OCI-LY3 (cell line): ENCODE data around the gene VPS8.
"Not testable (repeated sequence)": the region's sequence is repeated elsewhere in the genome, so short reads cannot be mapped to it uniquely, and the experiment has no call there.

Experiments
- H2AFZ ChIP-seq: fragments of 200-600, 300-600 bp; shearing (Covaris generic); 2 replicates; pipeline ENCODE4 v1.6.0; 2014; ENCODE audit warnings: antibody characterized with exemption, low read depth, low read length
- H3K27ac ChIP-seq: fragments of 200-600, 300-600 bp; sonication (generic); 2 replicates; pipeline ENCODE4 v1.5.1; 2014; ENCODE audit warnings: mild to moderate bottlenecking, low read length, moderate library complexity, mixed read lengths
- H3K27me3 ChIP-seq: fragments of 200-600, 300-600 bp; sonication (generic); 2 replicates; pipeline ENCODE4 v1.6.1; 2014; ENCODE audit warnings: low read depth, low read length, mixed read lengths
- H3K36me3 ChIP-seq: fragments of 200-600, 300-600 bp; sonication (generic); replicated peaks from 2 replicates; pipeline ENCODE3; 2014; ENCODE audit warnings: low read depth, low read length, mixed read lengths
- H3K4me1 ChIP-seq: fragments of 300-600, 200-600 bp; sonication (generic); 2 replicates; pipeline ENCODE4 v1.6.1; 2014; ENCODE audit warnings: low read length, mixed read lengths
- H3K4me2 ChIP-seq: fragments of 200-600, 300-600 bp; sonication (generic); 2 replicates; pipeline ENCODE4 v1.6.1; 2014; ENCODE audit warnings: low read length, mixed read lengths
- H3K4me3 ChIP-seq: fragments of 300-600, 200-600 bp; sonication (generic); 2 replicates; pipeline ENCODE4 v1.5.1; 2014; ENCODE audit warnings: antibody characterized with exemption, mild to moderate bottlenecking, low read length, moderate library complexity
- H3K79me2 ChIP-seq: fragments of 300-600, 200-600 bp; shearing (Covaris generic); 2 replicates; pipeline ENCODE4 v1.6.1; 2014; ENCODE audit warnings: mild to moderate bottlenecking, low read length, mixed read lengths
- H3K9ac ChIP-seq: fragments of 300-600, 200-600 bp; shearing (Covaris generic); 2 replicates; pipeline ENCODE4 v1.6.0; 2014; ENCODE audit warnings: mild to moderate bottlenecking, low read length, moderate library complexity
- H3K9me3 ChIP-seq: fragments of 200-600, 300-600 bp; shearing (Covaris generic); 2 replicates; pipeline ENCODE4 v1.6.1; 2014; ENCODE audit warnings: low read length, mixed read lengths; ENCODE audit not compliant: insufficient read depth
- H4K20me1 ChIP-seq: fragments of 200-600, 300-600 bp; sonication (generic); 2 replicates; pipeline ENCODE4 v1.6.1; 2016; ENCODE audit warnings: low read length, mixed read lengths; ENCODE audit not compliant: insufficient read depth
- CTCF ChIP-seq: fragments of 200-600, 300-600 bp; sonication (generic); IDR thresholded peaks from 2 replicates; pipeline ENCODE4 v1.5.1; 2014; ENCODE audit warnings: antibody characterized with exemption, low read length, low read depth
- EZH2phosphoT487 ChIP-seq: fragments of 200-600 bp; shearing (Covaris generic); IDR thresholded peaks from 2 replicates; pipeline ENCODE4 v1.6.1; 2018; ENCODE audit warnings: antibody characterized with exemption, mixed run types, low read depth

The VPS8 gene

GRCh38 chr3:184952671-184953070, 140.7 kb downstream of the VPS8 start:
- Histone ChIP-seq H3K9me3 (no peaks in the 10 kb centered on the region), H2AFZ (no peak overlapping the region), H3K27ac (no peak overlapping the region), H4K20me1 (no peaks in the 10 kb centered on the region), H3K4me1 (peaks cover 7% of the 10 kb centered on the region), H3K4me3 (no peak overlapping the region), H3K36me3 (no peaks in the 10 kb centered on the region), H3K4me2 (no peak overlapping the region), H3K79me2 (no peaks in the 10 kb centered on the region), H3K9ac (no peak overlapping the region), H3K27me3 (no peaks in the 10 kb centered on the region)
- TF ChIP-seq EZH2phosphoT487 (no peak), CTCF (no peak)

GRCh38 chr3:184953401-184953800, 141.4 kb downstream of the VPS8 start:
- Histone ChIP-seq H3K9me3 (no peaks in the 10 kb centered on the region), H3K9ac (no peak overlapping the region), H3K27ac (no peak overlapping the region), H3K4me1 (peaks cover 7% of the 10 kb centered on the region), H4K20me1 (no peaks in the 10 kb centered on the region), H3K79me2 (no peaks in the 10 kb centered on the region), H3K4me2 (no peak overlapping the region), H3K27me3 (no peaks in the 10 kb centered on the region), H2AFZ (no peak overlapping the region), H3K4me3 (no peak overlapping the region), H3K36me3 (no peaks in the 10 kb centered on the region)
- no peak for TF ChIP-seq CTCF
- no peak for TF ChIP-seq EZH2phosphoT487

GRCh38 chr3:184954251-184954650, 142.3 kb downstream of the VPS8 start:
- no peak for TF ChIP-seq CTCF
- no peak for TF ChIP-seq EZH2phosphoT487

GRCh38 chr3:184954851-184955250, 142.9 kb downstream of the VPS8 start:
- H3K4me1 ChIP-seq, H3K36me3 ChIP-seq, H3K79me2 ChIP-seq, H3K27me3 ChIP-seq, H2AFZ ChIP-seq, H3K4me3 ChIP-seq, H3K9ac ChIP-seq, H3K9me3 ChIP-seq, H3K4me2 ChIP-seq, H4K20me1 ChIP-seq, H3K27ac ChIP-seq: not testable (repeated sequence)

More at GRCh38 chr3:184954251-184954650, 142.3 kb downstream of the VPS8 start:
- Histone ChIP-seq H3K4me2 (no peak overlapping the region), H3K9me3 (no peaks in the 10 kb centered on the region), H4K20me1 (no peaks in the 10 kb centered on the region), H3K9ac (no peak overlapping the region), H3K27me3 (no peaks in the 10 kb centered on the region), H2AFZ (no peak overlapping the region), H3K27ac (no peak overlapping the region), H3K79me2 (no peaks in the 10 kb centered on the region), H3K36me3 (no peaks in the 10 kb centered on the region), H3K4me3 (no peak overlapping the region), H3K4me1 (peaks cover 7% of the 10 kb centered on the region)
